ENCODE data around the gene LTBP1. TPM values are rescaled to one million over a fixed set of nuclear protein-coding genes. Genes with fewer than 3 reads are reported as not detected.

LTBP1 gene
- total and polyA plus RNA-seq, 2 of the 13 experiments (the other 11 are each of a cell fraction or from before 2014, with no cell fraction given) = 0.12 to 0.22 TPM

DNA sequence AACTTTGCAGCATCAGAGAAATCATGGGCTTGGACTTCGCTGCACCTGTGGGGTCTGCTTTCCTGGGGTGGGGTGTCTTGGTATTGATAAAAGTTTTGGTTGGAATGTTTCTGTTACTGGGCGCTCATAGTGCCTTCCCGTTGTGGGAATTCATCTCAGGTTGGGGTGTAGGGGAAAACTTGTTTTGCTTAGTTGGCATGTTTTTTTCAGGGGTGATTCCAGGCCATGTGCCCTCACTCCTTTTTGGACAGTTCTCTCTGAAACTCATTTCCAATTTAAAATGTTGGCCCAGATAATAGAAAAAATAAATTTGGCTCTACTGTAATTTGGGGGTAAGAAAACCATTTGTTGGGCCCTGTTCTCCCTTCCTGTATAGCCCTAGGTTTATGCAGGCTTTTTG is 1.5 kb downstream of the LTBP1 start:
- CTCF ChIA-PET (ENCODE audit: low intra/inter-chr PET ratio, low total read pairs) = no interaction called here
- Histone ChIP-seq H3K9me3 (ENCODE audit: low read length) (no peaks in the 10 kb centered on the region), H3K9ac (ENCODE audit: insufficient read depth, low read depth, low read length) (no peak overlapping the region), H2AFZ (ENCODE audit: low read length) (no peak overlapping the region), H3K27ac (ENCODE audit: extremely low read length, insufficient read depth, low read length) (no peak overlapping the region), H3K4me1 (ENCODE audit: insufficient read depth, low read length) (no peaks in the 10 kb centered on the region), H3K79me2 (ENCODE audit: insufficient read depth, low read length) (no peaks in the 10 kb centered on the region), H3K36me3 (replicated peaks in 1 of 2; ENCODE audit: control insufficient read depth in 1 of 2, insufficient read depth in 2 of 2, low read length in 2 of 2) (no peaks in the 10 kb centered on the region), H3K4me3 (replicated peaks in 1 of 3; ENCODE audit: insufficient read depth in 1 of 3, low read depth in 2 of 3, low read length in 3 of 3) (no peak overlapping the region), H4K20me1 (ENCODE audit: insufficient read depth, low read length) (no peaks in the 10 kb centered on the region), H3K4me2 (ENCODE audit: low read depth, low read length) (no peak overlapping the region), H3K27me3 (ENCODE audit: control insufficient read depth in 1 of 2, insufficient read depth in 2 of 2, low read length in 2 of 2) (peaks cover 6 to 38% of the 10 kb centered on the region in 2 experiments; a peak in 4 of 5 replicates)
- no TSS peak for BruUV-seq (replicated peaks)
- intact Hi-C loops (cut with micrococcal nuclease; ENCODE audit: unreplicated experiment) (loop anchor here (5.0 kb wide), 3 partner anchors 396 to 634 kb away; no protein-coding TSS in a partner anchor), in situ Hi-C loops (cut with HindIII; ENCODE audit: extremely low pct_ligation_motif_present, low pct_unique_long_range_greater_than_20kb) (loop anchor here (5.0 to 10.0 kb wide), 2 partner anchors 176 to 393 kb away; no protein-coding TSS in a partner anchor)
- ATAC-seq = no peak
- WGBS (ENCODE audit: low lambda C conversion rate) = 79% methylated on average over 3 of the region's 3 CpGs
- TF ChIP-seq CREB1 (IDR thresholded peaks at IDR 0.05) (no peak), CREB1 (CRISPR knock-in tag; IDR thresholded peaks at IDR 0.05) (no peak), MAFK (conservative IDR thresholded peaks at IDR 0.05 in 1 of 2, IDR thresholded peaks at IDR 0.05 in 1 of 2; ENCODE audit: low read length in 2 of 2) (peak; percentile 74 to 82), ZNF333 (CRISPR knock-in tag; IDR thresholded peaks at IDR 0.05; ENCODE audit: borderline replicate concordance) (no peak), EHMT2 (IDR thresholded peaks at IDR 0.05; ENCODE audit: borderline replicate concordance, low read depth, low read length) (no peak), ARNT2 (CRISPR knock-in tag; IDR thresholded peaks at IDR 0.05; ENCODE audit: low read depth) (no peak), MAFF (IDR thresholded peaks at IDR 0.05; ENCODE audit: low read depth, low read length) (peak; percentile 61), ZNF773 (CRISPR knock-in tag; IDR thresholded peaks at IDR 0.05; ENCODE audit: borderline replicate concordance) (no peak), SKIL (CRISPR knock-in tag; IDR thresholded peaks at IDR 0.05; ENCODE audit: borderline replicate concordance) (no peak)
- TF ChIP-seq, protein P1, sequence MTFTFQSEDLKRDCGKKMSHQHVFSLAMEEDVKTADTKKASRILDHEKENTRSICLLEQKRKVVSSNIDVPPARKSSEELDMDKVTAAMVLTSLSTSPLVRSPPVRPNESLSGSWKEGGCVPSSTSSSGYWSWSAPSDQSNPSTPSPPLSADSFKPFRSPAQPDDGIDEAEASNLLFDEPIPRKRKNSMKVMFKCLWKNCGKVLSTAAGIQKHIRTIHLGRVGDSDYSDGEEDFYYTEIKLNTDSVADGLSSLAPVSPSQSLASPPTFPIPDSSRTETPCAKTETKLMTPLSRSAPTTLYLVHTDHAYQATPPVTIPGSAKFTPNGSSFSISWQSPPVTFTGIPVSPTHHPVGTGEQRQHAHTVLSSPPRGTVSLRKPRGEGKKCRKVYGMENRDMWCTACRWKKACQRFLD (CRISPR knock-in tag; IDR thresholded peaks at IDR 0.05; ENCODE audit: borderline replicate concordance) = no peak
- TF ChIP-seq, protein P2, sequence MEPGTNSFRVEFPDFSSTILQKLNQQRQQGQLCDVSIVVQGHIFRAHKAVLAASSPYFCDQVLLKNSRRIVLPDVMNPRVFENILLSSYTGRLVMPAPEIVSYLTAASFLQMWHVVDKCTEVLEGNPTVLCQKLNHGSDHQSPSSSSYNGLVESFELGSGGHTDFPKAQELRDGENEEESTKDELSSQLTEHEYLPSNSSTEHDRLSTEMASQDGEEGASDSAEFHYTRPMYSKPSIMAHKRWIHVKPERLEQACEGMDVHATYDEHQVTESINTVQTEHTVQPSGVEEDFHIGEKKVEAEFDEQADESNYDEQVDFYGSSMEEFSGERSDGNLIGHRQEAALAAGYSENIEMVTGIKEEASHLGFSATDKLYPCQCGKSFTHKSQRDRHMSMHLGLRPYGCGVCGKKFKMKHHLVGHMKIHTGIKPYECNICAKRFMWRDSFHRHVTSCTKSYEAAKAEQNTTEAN (CRISPR knock-in tag; conservative IDR thresholded peaks at IDR 0.05) = no peak
- DNase-seq (ENCODE audit: low spot score) = no peak
- FAIRE-seq = no peak
- POLR2A ChIA-PET = no interaction called here

Data from HepG2 (cell line).